Neutrophil (primary cell): ENCODE results near the gene SUPT20HL1.

Experiments
- H3K27ac ChIP-seq: fragments of 200-600 bp; sonication (generic); 2 replicates; pipeline ENCODE4 v1.5.1; 2016; ENCODE audit warnings: mild to moderate bottlenecking, moderate library complexity
- H3K27me3 ChIP-seq: fragments of 200-600 bp; sonication (generic); 2 replicates; pipeline ENCODE4 v1.6.0; 2016; ENCODE audit warnings: mild to moderate bottlenecking
- H3K36me3 ChIP-seq: fragments of 200-600 bp; sonication (generic); 2 replicates; pipeline ENCODE4 v1.5.1; 2017
- H3K4me1 ChIP-seq, 2 experiments: fragments of 200-600 bp in 1 of 2; sonication (generic) in 1 of 2; 1 replicate in 1 of 2; 2 replicates in 1 of 2; pipeline versions ENCODE4 v1.5.1 to v1.6.1; 2013 to 2016; ENCODE audit warnings: low read depth in 1 of 2, low read length in 1 of 2, mild to moderate bottlenecking in 1 of 2, moderate library complexity in 1 of 2; ENCODE audit not compliant: control insufficient read depth in 1 of 2, insufficient read depth in 1 of 2
- H3K4me3 ChIP-seq, 2 experiments: fragments of 200-600 bp in 1 of 2; sonication (generic) in 1 of 2; 1 replicate in 1 of 2; 2 replicates in 1 of 2; pipeline ENCODE4 v1.5.1; 2013 to 2016; ENCODE audit warnings: low read depth in 1 of 2, low read length in 1 of 2, mild to moderate bottlenecking in 1 of 2, moderate library complexity in 1 of 2
- H3K9me3 ChIP-seq: fragments of 200-600 bp; sonication (generic); 2 replicates; pipeline ENCODE4 v1.5.1; 2016
- CTCF ChIP-seq: fragments of 200-600 bp; sonication (generic); IDR thresholded peaks from 2 replicates; pipeline ENCODE4 v1.5.1; 2016; ENCODE audit warnings: antibody characterized with exemption

Gene SUPT20HL1

GRCh38 chrX:24395775-24396174 lies 35.3 kb downstream of the SUPT20HL1 start:
- TF ChIP-seq CTCF, result peak; percentile 44
- no peak overlapping the region for H3K4me3 ChIP-seq
- no peaks in the 10 kb centered on the region for H3K36me3 ChIP-seq
- no peaks in the 10 kb centered on the region for H3K4me1 ChIP-seq
- no peak overlapping the region for H3K27ac ChIP-seq
- H3K27me3 ChIP-seq, result no peaks in the 10 kb centered on the region
- H3K9me3 ChIP-seq, result no peaks in the 10 kb centered on the region

- Histone ChIP-seq H3K9me3 (no peaks in the 10 kb centered on the region), H3K4me3 (no peak overlapping the region), H3K36me3 (no peaks in the 10 kb centered on the region), H3K27ac (no peak overlapping the region), H3K4me1 (no peaks in the 10 kb centered on the region), H3K27me3 (no peaks in the 10 kb centered on the region)
- TF ChIP-seq CTCF, result no peak
Observed at GRCh38 chrX:24396236-24396930, 35.9 kb downstream of the SUPT20HL1 start.

- Histone ChIP-seq H3K27me3 (no peaks in the 10 kb centered on the region), H3K4me1 (no peaks in the 10 kb centered on the region), H3K4me3 (no peak overlapping the region), H3K36me3 (no peaks in the 10 kb centered on the region), H3K9me3 (no peaks in the 10 kb centered on the region), H3K27ac (no peak overlapping the region)
- no peak for TF ChIP-seq CTCF
Observed at GRCh38 chrX:24396931-24397279, 36.5 kb downstream of the SUPT20HL1 start.

GRCh38 chrX:24398766-24399165 lies 38.3 kb downstream of the SUPT20HL1 start:
- Histone ChIP-seq H3K36me3 (no peaks in the 10 kb centered on the region), H3K4me3 (no peak overlapping the region), H3K9me3 (no peaks in the 10 kb centered on the region), H3K27ac (no peak overlapping the region), H3K4me1 (no peaks in the 10 kb centered on the region), H3K27me3 (no peaks in the 10 kb centered on the region)
- TF ChIP-seq CTCF, result no peak

GRCh38 chrX:24399550-24399949 lies 39.1 kb downstream of the SUPT20HL1 start:
- Histone ChIP-seq H3K9me3 (no peaks in the 10 kb centered on the region), H3K36me3 (no peaks in the 10 kb centered on the region), H3K27me3 (no peaks in the 10 kb centered on the region), H3K4me3 (no peak overlapping the region), H3K4me1 (no peaks in the 10 kb centered on the region), H3K27ac (no peak overlapping the region)
- TF ChIP-seq CTCF, result no peak
